Epithelial cell of esophagus (primary cell): Measurements from ENCODE around the gene LDB2.
"Not testable (repeated sequence)": the region's sequence is repeated elsewhere in the genome, so short reads cannot be mapped to it uniquely, and the experiment has no call there.

Experiments used
- DNase-seq: peaks from one replicate; pipeline ENCODE4 v3.0.0; 2010; ENCODE audit warnings: low read depth
- H3K4me3 ChIP-seq: 2 replicates; pipeline ENCODE4 v1.5.1; 2011; ENCODE audit warnings: mild to moderate bottlenecking, low read length, control low read depth
- TF ChIP-seq, protein P1 (sequence below): IDR thresholded peaks from 2 replicates; pipeline ENCODE4 v1.5.1; 2011; ENCODE audit warnings: low read depth, mild to moderate bottlenecking, low read length, control low read depth, inconsistent platforms; ENCODE audit not compliant: insufficient read depth; ENCODE audit errors: missing control alignments

The LDB2 gene

DNA sequence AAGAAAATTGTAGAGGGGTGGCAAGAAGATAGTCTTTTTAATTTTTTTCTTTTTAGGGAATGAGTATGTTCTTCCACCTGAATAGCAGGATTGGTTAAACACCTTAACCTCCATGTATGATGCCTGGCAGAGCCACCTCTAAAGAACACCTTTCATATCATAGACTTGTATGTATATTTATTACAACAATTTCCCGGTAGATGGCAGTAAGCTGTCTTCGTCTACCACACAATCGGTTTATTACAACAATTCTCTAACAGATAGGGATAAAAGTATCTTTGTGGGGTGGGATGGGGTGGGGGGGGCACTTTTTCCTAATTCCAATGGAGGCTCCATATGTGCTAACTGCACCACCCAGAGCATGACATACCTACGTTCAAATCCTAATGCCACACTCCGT is 255.5 kb downstream of the LDB2 start:
- TF ChIP-seq, protein P1, sequence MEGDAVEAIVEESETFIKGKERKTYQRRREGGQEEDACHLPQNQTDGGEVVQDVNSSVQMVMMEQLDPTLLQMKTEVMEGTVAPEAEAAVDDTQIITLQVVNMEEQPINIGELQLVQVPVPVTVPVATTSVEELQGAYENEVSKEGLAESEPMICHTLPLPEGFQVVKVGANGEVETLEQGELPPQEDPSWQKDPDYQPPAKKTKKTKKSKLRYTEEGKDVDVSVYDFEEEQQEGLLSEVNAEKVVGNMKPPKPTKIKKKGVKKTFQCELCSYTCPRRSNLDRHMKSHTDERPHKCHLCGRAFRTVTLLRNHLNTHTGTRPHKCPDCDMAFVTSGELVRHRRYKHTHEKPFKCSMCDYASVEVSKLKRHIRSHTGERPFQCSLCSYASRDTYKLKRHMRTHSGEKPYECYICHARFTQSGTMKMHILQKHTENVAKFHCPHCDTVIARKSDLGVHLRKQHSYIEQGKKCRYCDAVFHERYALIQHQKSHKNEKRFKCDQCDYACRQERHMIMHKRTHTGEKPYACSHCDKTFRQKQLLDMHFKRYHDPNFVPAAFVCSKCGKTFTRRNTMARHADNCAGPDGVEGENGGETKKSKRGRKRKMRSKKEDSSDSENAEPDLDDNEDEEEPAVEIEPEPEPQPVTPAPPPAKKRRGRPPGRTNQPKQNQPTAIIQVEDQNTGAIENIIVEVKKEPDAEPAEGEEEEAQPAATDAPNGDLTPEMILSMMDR = no peak
- H3K4me3 ChIP-seq = no peak overlapping the region
- DNase-seq = peak; percentile 5

DNA sequence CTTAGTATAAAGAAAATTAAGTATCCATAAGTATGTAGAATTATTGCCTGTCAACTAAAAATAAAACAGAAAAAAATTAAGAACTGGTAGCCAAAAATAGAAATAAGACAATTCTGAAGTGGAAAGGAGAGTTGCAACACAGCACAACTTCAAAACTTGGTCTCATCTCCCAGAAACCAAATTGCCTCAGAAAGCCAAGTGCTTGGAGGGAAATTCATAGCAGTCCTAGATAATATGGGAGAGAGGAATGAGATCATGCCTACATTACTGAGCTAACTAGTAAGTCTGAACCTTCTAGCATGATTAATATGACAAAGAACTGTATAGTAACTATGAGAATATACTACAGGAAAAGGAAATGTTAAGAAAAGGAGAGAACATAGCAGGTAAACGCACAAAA is 256.5 kb downstream of the LDB2 start:
- no peak for DNase-seq
- H3K4me3 ChIP-seq = no peak overlapping the region
- TF ChIP-seq, protein P1 = no peak

DNA sequence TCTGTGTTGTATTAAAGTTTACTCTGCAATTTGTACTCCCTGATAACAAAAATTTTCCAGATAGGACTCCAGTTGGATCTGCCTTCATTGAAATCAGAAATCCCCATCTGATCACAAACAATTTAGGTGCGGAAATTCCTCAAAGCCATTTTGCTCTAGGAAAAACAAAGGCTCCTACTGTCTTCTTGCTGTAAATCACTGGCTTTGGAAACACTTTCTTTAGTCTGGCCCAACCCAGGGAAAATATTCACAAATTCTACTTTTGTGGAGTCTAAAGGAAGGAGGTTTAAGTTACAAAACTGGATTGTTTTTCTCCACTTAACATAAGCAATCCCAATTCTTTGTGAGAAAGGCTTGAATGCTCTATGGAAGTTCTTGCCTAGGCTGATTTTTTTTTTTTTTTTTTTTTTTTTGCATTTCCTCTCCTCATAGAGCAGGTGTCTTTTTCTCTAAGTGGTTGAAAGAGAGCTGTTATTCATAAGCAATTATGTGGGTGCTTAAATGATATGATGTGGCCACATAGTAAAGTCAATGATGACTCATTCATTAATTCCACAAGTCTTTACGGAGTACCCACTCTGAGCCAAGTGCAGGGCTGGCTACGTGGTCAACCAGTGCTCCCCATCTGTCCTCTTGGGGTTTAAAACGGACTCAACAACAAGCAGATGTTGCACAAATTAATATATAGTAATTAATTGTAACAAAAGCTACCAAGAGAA is 261.4 kb downstream of the LDB2 start:
- no peak overlapping the region for H3K4me3 ChIP-seq
- TF ChIP-seq, protein P1 = no peak
- no peak for DNase-seq

DNA sequence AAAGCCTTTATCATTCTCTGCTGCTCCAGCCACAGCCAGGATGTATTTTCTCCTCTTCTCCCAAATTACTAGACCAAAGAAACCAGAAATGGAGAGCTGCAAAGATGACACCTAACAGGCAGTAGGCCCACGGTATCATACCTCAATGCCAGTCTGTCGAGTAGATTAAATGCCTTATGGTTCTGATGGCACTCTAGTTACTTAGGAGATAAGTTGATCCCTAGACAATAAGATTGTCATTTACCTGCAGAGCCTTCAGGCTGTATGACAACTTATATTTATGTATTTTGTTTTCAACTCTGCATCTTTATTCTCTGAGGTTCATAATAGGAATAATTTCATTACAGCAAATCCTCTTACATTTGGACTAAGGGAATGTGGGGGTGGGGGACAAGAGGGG is 262.1 kb downstream of the LDB2 start:
- DNase-seq = no peak
- TF ChIP-seq, protein P1 = no peak
- H3K4me3 ChIP-seq = no peak overlapping the region

DNA sequence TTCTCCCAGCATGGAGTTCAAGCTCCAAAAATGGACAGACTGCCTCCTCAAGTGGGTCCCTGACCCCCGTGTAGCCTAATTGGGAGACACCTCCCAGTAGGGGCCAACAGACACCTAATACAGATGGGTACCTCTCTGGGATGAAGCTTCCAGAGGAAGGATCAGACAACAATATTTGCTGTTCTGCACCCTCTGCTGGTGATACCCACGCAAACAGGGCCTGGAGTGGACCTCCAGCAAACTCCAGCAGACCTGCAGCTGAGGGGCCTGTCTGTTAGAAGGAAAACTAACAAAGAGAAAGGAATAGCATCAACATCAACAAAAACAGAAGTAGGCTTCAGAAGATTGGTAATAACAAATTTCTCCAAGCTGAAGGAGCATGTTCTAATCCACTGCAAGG is 269.2 kb downstream of the LDB2 start:
- not testable (repeated sequence) for H3K4me3 ChIP-seq, DNase-seq

DNA sequence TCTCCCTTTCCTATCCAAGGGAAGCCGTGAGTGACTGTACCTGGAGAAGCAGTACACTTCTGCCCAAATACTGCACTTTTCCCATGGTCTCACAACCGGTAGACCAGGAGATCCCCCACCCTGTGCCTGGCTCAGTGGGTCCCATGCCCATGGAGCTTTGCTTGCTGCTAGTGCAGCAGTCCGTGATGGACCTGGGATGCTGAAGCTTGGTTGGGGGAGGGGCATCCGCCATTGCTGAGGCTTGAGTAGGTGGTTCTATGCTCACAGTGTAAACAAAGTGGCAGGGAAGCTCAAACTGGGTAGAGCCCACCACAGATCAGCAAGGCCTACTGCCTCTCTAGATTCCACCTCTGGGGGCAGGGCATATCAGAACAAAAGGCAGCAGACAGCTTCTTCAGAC is 269.6 kb downstream of the LDB2 start:
- not testable (repeated sequence) for DNase-seq, H3K4me3 ChIP-seq

DNA sequence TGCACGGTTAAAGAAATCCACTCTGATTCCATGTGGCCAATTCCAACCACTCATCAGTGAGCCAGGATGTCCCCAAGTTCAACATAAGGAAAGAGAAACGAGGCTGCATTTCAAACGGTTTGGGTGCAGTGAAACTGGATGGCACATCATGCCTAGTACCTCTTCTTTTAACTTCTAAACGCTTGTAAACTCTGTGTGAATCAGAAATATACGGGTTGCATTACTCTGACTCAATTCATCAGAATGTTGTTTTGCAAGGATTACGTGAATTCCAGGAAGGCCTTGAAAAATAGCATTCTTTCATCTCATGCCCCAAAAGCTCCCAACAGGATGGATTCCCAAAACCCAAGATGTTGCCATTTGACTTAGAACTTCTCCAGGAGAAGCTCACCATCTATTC is 270.4 kb downstream of the LDB2 start:
- DNase-seq = peak; percentile 55
- TF ChIP-seq, protein P1 = no peak
- no peak overlapping the region for H3K4me3 ChIP-seq

DNA sequence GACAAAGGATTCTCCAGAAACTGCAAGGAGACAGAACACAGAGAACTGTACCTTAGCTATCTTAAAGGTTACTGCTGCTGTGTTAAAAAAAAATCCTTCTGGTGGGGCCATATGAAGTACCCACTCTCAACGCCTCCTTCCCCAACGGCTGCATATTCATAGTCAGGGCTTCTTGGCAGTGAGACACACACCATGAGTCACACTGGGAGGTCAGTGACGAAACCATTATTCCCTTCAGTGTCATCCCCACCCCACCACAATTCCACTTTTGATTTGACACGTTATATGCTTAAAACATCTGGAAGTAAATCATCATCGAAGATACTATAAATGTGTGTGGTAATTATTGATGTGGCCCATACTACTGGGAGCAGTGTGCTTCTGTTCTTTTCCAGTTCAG is 271.5 kb downstream of the LDB2 start:
- TF ChIP-seq, protein P1 = no peak
- H3K4me3 ChIP-seq = no peak overlapping the region
- peak; percentile 63 for DNase-seq
